GM12873 (cell line): ENCODE data around the gene FBXL14.

Experiments used
- CTCF ChIP-seq: IDR thresholded peaks from 2 replicates; pipeline ENCODE4 v1.5.1; 2012; ENCODE audit warnings: low read depth, mild to moderate bottlenecking, moderate library complexity, low read length, control low read depth; ENCODE audit not compliant: insufficient read depth; ENCODE audit errors: missing control alignments

Gene FBXL14

GRCh38 chr12:1572731-1573130, 21.6 kb downstream of the FBXL14 start:
- TF ChIP-seq CTCF = no peak

- no peak for TF ChIP-seq CTCF
These were observed 26.5 kb downstream of the FBXL14 start for GRCh38 chr12:1567852-1568251.

- no peak for TF ChIP-seq CTCF
These were observed 27.8 kb downstream of the FBXL14 start for GRCh38 chr12:1566449-1567135.

GRCh38 chr12:1565172-1565571, 29.2 kb downstream of the FBXL14 start:
- TF ChIP-seq CTCF = no peak

- no peak for TF ChIP-seq CTCF
These were observed 30.3 kb downstream of the FBXL14 start for GRCh38 chr12:1564067-1564466.

- no peak for TF ChIP-seq CTCF
These were observed 31.5 kb downstream of the FBXL14 start for GRCh38 chr12:1562813-1563407.

- TF ChIP-seq CTCF = no peak
These were observed 33.7 kb downstream of the FBXL14 start for GRCh38 chr12:1560704-1561103.
